PC-3 (cell line): Measurements from ENCODE around the gene WDR38. TPM values are rescaled to one million over a fixed set of nuclear protein-coding genes. Genes with fewer than 3 reads are reported as not detected.

Experiments used
- ATAC-seq: fragments of 200-7000 bp; cut with Tn5 transposase; 2 replicates; pipeline ENCODE4 v1.9.1; 2020; ENCODE audit warnings: mild to moderate bottlenecking, moderate library complexity
- BruUV-seq: library from RNA; stranded (reverse); fragments of 400-500 nt; replicated peaks from 2 replicates; lab custom pipeline; 2021; lab: Mats Ljungman, UMichigan
- CTCF ChIA-PET: fragments of 300-600 bp; sonication (Branson Sonifier 250); formaldehyde crosslinking; loops from one replicate; lab custom pipeline; 2022; ENCODE audit warnings: antibody characterized with exemption; lab: Charles Lee
- POLR2A ChIA-PET: fragments of 300-600 bp; sonication (Branson Sonifier 250); formaldehyde crosslinking; loops from one replicate; lab custom pipeline; 2022; ENCODE audit warnings: antibody characterized with exemption; ENCODE audit not compliant: unreplicated experiment; lab: Charles Lee
- DNase-seq: peaks from one replicate; pipeline ENCODE4 v3.0.0-alpha.2; 2015
- H2AFZ ChIP-seq: fragments of 300-600 bp; sonication (generic); 2 replicates; pipeline ENCODE4 v1.6.0; 2016; ENCODE audit warnings: antibody characterized with exemption, low read length
- H3F3A ChIP-seq: fragments of 300-600 bp; sonication (generic); one replicate; pipeline ENCODE4 v1.6.0; 2017; ENCODE audit warnings: antibody characterized with exemption, low read length, control low read depth, mild to moderate bottlenecking; ENCODE audit not compliant: unreplicated experiment
- H3K27ac ChIP-seq: fragments of 300-600 bp; sonication (generic); 2 replicates; pipeline ENCODE4 v1.5.1; 2016; ENCODE audit warnings: mild to moderate bottlenecking, low read length
- H3K27me3 ChIP-seq: fragments of 300-600 bp; sonication (generic); 2 replicates; pipeline ENCODE4 v1.6.1; 2016; ENCODE audit warnings: low read length, mixed read lengths
- H3K36me3 ChIP-seq: fragments of 300-600 bp; sonication (generic); 2 replicates; pipeline ENCODE4 v1.6.1; 2016; ENCODE audit warnings: low read depth, mixed run types, low read length, mixed read lengths
- H3K4me1 ChIP-seq: fragments of 300-600 bp; sonication (generic); 2 replicates; pipeline ENCODE4 v1.5.1; 2016; ENCODE audit warnings: low read length; ENCODE audit not compliant: insufficient read depth
- H3K4me2 ChIP-seq: fragments of 300-600 bp; sonication (generic); 2 replicates; pipeline ENCODE4 v1.6.0; 2016; ENCODE audit warnings: low read length
- H3K4me3 ChIP-seq: fragments of 300-600 bp; sonication (generic); 2 replicates; pipeline ENCODE4 v1.5.1; 2016; ENCODE audit warnings: mild to moderate bottlenecking, low read length, mixed read lengths
- H3K79me2 ChIP-seq: fragments of 300-600 bp; sonication (generic); 2 replicates; pipeline ENCODE4 v1.6.1; 2017; ENCODE audit warnings: low read length, mixed read lengths
- H3K9ac ChIP-seq: fragments of 300-600 bp; sonication (generic); 2 replicates; pipeline ENCODE4 v1.6.0; 2016; ENCODE audit warnings: mild to moderate bottlenecking, low read length
- H3K9me2 ChIP-seq: fragments of 300-600 bp; sonication (generic); replicated peaks from 2 replicates; pipeline ENCODE4 v1.6.1; 2016; ENCODE audit warnings: mixed run types, low read length, mixed read lengths
- H3K9me3 ChIP-seq: fragments of 300-600 bp; sonication (generic); 2 replicates; pipeline ENCODE4 v1.6.1; 2016; ENCODE audit warnings: low read length, mixed read lengths
- H4K20me1 ChIP-seq: fragments of 300-600 bp; sonication (generic); 2 replicates; pipeline ENCODE4 v1.6.1; 2016; ENCODE audit warnings: low read length, mixed read lengths
- EZH2 ChIP-seq: fragments of 300-600 bp; sonication (generic); IDR thresholded peaks from one replicate; pipeline ENCODE4 v1.6.1; 2017; ENCODE audit warnings: antibody characterized with exemption, mild to moderate bottlenecking, low read length; ENCODE audit not compliant: unreplicated experiment
- EZH2phosphoT487 ChIP-seq: fragments of 300-600 bp; sonication (generic); IDR thresholded peaks from 2 replicates; pipeline ENCODE4 v1.6.1; 2018; ENCODE audit warnings: mild to moderate bottlenecking, antibody characterized with exemption, low read length, borderline replicate concordance
- intact Hi-C: fragments of 100-400 bp; cut with micrococcal nuclease; formaldehyde crosslinking; loops from 2 replicates; pipeline ENCODE4 v1.9.0; 2023
- total RNA-seq: library from RNA; depleted of rRNA; stranded (reverse); fragments of >200 nt; gene quantifications from 2 replicates; pipeline ENCODE4 v1.2.3, GENCODE V29; 2014
- TF ChIP-seq, protein P1 (sequence below): fragments of 300-600 bp; sonication (generic); conservative IDR thresholded peaks from 2 replicates; pipeline ENCODE4 v1.5.1; 2017; ENCODE audit warnings: antibody characterized with exemption, low read depth, mild to moderate bottlenecking, low read length

WDR38 gene
- total RNA-seq, 1 experiment from 2014 or later, result not detected

DNA sequence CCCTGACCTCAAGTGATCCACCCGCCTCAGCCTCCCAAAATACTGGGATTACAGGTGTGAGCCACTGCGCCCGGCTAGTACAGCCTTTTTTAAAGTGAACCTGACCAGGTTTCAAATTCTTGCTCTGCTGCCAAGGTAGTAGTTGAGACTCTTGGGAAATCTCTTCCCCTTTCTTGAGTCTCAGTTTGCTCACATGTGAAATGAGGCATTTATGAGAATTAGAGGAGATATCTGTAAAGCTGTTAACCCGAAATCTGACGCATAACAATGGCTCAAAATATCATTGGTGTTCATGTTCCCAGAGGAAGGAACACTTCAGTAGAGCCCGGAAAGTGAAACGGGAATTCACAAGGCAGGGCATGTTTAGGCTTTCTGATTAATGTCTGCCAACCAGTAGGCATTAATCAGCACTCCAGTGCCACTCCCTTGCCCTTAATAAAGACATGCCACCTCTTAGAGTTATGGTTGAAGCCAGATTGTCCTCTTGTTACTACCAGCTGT is 10.2 kb downstream of the WDR38 start:
- Histone ChIP-seq H3K4me1 (peaks cover 37% of the 10 kb centered on the region), H3K9me3 (no peaks in the 10 kb centered on the region), H3K36me3 (peaks cover 28% of the 10 kb centered on the region), H4K20me1 (peaks cover 28% of the 10 kb centered on the region), H3K27ac (peak overlapping the region; percentile 34), H3K4me2 (peak overlapping the region; percentile 72), H3K27me3 (no peaks in the 10 kb centered on the region), H3K4me3 (peak overlapping the region; percentile 3; the same call in 1 of the 2 replicates), H3K9ac (no peak overlapping the region), H3K9me2 (no peaks in the 10 kb centered on the region), H3K79me2 (peaks cover 49% of the 10 kb centered on the region), H2AFZ (no peak overlapping the region), H3F3A (peaks cover 3% of the 10 kb centered on the region)
- TF ChIP-seq EZH2 (no peak), EZH2phosphoT487 (no peak)
- TF ChIP-seq, protein P1, sequence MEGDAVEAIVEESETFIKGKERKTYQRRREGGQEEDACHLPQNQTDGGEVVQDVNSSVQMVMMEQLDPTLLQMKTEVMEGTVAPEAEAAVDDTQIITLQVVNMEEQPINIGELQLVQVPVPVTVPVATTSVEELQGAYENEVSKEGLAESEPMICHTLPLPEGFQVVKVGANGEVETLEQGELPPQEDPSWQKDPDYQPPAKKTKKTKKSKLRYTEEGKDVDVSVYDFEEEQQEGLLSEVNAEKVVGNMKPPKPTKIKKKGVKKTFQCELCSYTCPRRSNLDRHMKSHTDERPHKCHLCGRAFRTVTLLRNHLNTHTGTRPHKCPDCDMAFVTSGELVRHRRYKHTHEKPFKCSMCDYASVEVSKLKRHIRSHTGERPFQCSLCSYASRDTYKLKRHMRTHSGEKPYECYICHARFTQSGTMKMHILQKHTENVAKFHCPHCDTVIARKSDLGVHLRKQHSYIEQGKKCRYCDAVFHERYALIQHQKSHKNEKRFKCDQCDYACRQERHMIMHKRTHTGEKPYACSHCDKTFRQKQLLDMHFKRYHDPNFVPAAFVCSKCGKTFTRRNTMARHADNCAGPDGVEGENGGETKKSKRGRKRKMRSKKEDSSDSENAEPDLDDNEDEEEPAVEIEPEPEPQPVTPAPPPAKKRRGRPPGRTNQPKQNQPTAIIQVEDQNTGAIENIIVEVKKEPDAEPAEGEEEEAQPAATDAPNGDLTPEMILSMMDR, result no peak
- peak; percentile 38 for DNase-seq
- peak; percentile 3; the same call in 1 of the 2 replicates for ATAC-seq
- no TSS peak for BruUV-seq
- ChIA-PET CTCF (no interaction called here), POLR2A (interaction anchor here (0.6 kb wide), 1 partner anchor 78 kb away, joined by 3 read pairs; no protein-coding TSS in a partner anchor)
- intact Hi-C loops, result no loop called here

DNA sequence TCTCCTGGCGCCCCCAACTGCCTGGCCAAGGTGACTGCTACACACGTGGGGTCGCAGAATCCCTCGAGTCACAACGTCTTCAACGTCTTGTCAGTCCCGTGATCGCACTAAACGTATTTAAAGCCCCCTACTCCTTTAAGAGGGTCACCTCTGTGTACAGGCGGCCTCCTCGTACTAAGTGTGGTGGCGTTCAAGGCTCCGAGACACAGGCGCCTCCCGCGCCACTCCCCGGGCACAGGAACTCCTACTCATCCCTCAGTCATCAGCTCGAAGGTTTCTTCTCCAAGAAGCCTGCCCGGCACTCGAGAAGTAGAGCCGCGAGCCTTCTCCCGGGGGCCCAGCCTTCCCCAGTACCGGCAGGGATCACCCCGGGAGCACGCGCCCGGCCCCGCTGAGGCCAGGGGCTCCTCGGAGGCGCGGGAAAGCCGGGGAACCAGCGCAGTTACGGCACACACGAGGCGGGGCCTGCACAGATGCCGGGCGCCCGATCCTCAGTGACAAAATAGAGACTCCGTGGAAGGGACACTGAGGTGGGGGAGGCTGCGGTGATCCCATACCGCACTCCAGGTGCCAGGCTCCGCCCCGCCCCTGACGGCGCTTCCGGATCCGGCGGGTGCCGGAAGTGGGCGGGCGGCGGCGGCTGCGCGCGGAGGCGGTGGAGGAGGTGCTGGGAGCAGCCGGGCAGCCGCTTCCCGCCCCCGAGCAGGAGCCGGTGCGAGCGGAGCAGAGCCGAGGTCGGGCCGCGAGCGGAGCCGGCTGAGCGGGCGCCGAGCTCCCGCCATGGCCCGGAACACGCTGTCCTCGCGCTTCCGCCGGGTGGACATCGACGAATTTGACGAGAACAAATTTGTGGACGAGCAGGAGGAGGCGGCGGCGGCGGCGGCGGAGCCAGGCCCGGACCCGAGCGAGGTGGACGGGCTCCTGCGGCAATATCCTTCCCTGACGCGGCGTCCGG is 15.5 kb downstream of the WDR38 start:
- Histone ChIP-seq H3K36me3 (peaks cover 10% of the 10 kb centered on the region), H3K27ac (peak overlapping the region; percentile 88), H3K4me3 (peak overlapping the region; percentile 97), H3K9ac (peak overlapping the region; percentile 97), H3K27me3 (no peaks in the 10 kb centered on the region), H3K4me1 (peaks cover 28% of the 10 kb centered on the region), H2AFZ (peak overlapping the region; percentile 65), H3K79me2 (peaks cover 66% of the 10 kb centered on the region), H4K20me1 (peaks cover 23% of the 10 kb centered on the region), H3F3A (no peaks in the 10 kb centered on the region), H3K9me3 (no peaks in the 10 kb centered on the region), H3K9me2 (no peaks in the 10 kb centered on the region), H3K4me2 (peak overlapping the region; percentile 99)
- ChIA-PET CTCF (no interaction called here), POLR2A (no interaction called here)
- ATAC-seq, result peak; percentile 84
- BruUV-seq, result TSS peak; percentile 88
- DNase-seq, result peak; percentile 85
- TF ChIP-seq, protein P1, result peak; percentile 2; the same call in 1 of the 2 replicates
- TF ChIP-seq EZH2phosphoT487, result no peak
- intact Hi-C loops, result no loop called here
